ENCODE data around the gene C10orf67. TPM values are rescaled to one million over a fixed set of nuclear protein-coding genes. Genes with fewer than 3 reads are reported as not detected.

The C10orf67 gene
- total and polyA plus RNA-seq, 9 of the 15 experiments (the other 6 are each of a cell fraction or from before 2014, with no cell fraction given): not detected

GRCh38 chr10:23189024-23189423 is 155.6 kb downstream of the C10orf67 start:
- H3K27me3 ChIP-seq (ENCODE audit: control insufficient read depth in 2 of 2, insufficient read depth in 2 of 2, low read length in 2 of 2): no peaks in the 10 kb centered on the region; a peak in 1 of 5 replicates
- H3K79me2 ChIP-seq (ENCODE audit: control insufficient read depth, insufficient read depth, low read length): no peaks in the 10 kb centered on the region
- H3K9me1 ChIP-seq (ENCODE audit: control insufficient read depth, insufficient read depth, low read length): no peaks in the 10 kb centered on the region
- in situ Hi-C loops (cut with MboI) (no loop called here), intact Hi-C loops (cut with micrococcal nuclease) (no loop called here)
- no peaks in the 10 kb centered on the region for H3K36me3 ChIP-seq (ENCODE audit: control insufficient read depth, insufficient read depth, low read length)
- no peak for FAIRE-seq
- no peak overlapping the region for H2AFZ ChIP-seq (ENCODE audit: low read depth, low read length)
- no peaks in the 10 kb centered on the region; a peak in 1 of 5 replicates for H3K4me1 ChIP-seq (replicated peaks in 1 of 2; ENCODE audit: control insufficient read depth in 2 of 2, insufficient read depth in 2 of 2, low read length in 2 of 2)
- no peak overlapping the region for H3K9ac ChIP-seq (ENCODE audit: insufficient read depth in 1 of 2, low read depth in 2 of 2, low read length in 2 of 2)
- BruUV-seq (replicated peaks): no TSS peak
- no peak overlapping the region for H3K27ac ChIP-seq (ENCODE audit: extremely low read depth, low read depth, low read length)
- H3K4me3 ChIP-seq: no peak overlapping the region
- H3K4me2 ChIP-seq (ENCODE audit: insufficient read depth, low read length): no peak overlapping the region
- H3K9me3 ChIP-seq (replicated peaks; ENCODE audit: control insufficient read depth, insufficient read depth, low read depth, low read length): no peaks in the 10 kb centered on the region
- DNase-seq (ENCODE audit: extremely low read depth in 1 of 4, low spot score in 3 of 4): no peak
- ChIA-PET POLR2A (no interaction called here), CTCF (ENCODE audit: low intra/inter-chr PET ratio) (no interaction called here)
- peak; percentile 47; the same call in 1 of the 3 replicates for ATAC-seq
- no peaks in the 10 kb centered on the region for H4K20me1 ChIP-seq (replicated peaks; ENCODE audit: control insufficient read depth, insufficient read depth, low read length)
- WGBS (ENCODE audit: insufficient coverage, low coverage, missing lambda C conversion rate): 0% methylated on average over 5 of the region's 5 CpGs
- TF ChIP-seq POLR2G (IDR thresholded peaks at IDR 0.05; ENCODE audit: low read depth, low read length) (no peak), CREB3L1 (IDR thresholded peaks at IDR 0.05; ENCODE audit: borderline replicate concordance, low read depth) (no peak), TCF15 (CRISPR knock-in tag; IDR thresholded peaks at IDR 0.05) (no peak), ETV6 (IDR thresholded peaks at IDR 0.05; ENCODE audit: borderline replicate concordance in 1 of 2, low read depth in 2 of 2, low read length in 1 of 2) (no peak), ETV6 (CRISPR knock-in tag; IDR thresholded peaks at IDR 0.05; ENCODE audit: borderline replicate concordance) (no peak), SREBF2 (CRISPR knock-in tag; IDR thresholded peaks at IDR 0.05) (no peak), CLOCK (CRISPR knock-in tag; IDR thresholded peaks at IDR 0.05; ENCODE audit: borderline replicate concordance) (no peak), RBM22 (IDR thresholded peaks at IDR 0.05; ENCODE audit: low read depth, low read length, poor library complexity, severe bottlenecking) (no peak), BRF2 (IDR thresholded peaks at IDR 0.05; ENCODE audit: borderline replicate concordance, insufficient read depth, insufficient read length) (no peak), CCAR2 (IDR thresholded peaks at IDR 0.05; ENCODE audit: low read depth, low read length) (no peak), ZNF551 (CRISPR knock-in tag; IDR thresholded peaks at IDR 0.05) (no peak), NCOA1 (IDR thresholded peaks at IDR 0.05; ENCODE audit: low read depth) (no peak), ZMIZ1 (IDR thresholded peaks at IDR 0.05; ENCODE audit: low read depth in 2 of 2, low read length in 2 of 2) (no peak)

Measured in K562 (cell line).